Central memory CD4-positive, alpha-beta T cell (primary cell): Measurements from ENCODE around the gene TRA2B.

Experiments used
- DNase-seq: peaks from one replicate; pipeline ENCODE4 v3.0.0; 2022
- total RNA-seq, 3 experiments: gene quantifications; one replicate each; lab custom pipeline; 2026; lab: John Stamatoyannopoulos, UW

Gene TRA2B
- 312 to 3,096 (median 620) reads per million in 3 experiments for total RNA-seq

DNA sequence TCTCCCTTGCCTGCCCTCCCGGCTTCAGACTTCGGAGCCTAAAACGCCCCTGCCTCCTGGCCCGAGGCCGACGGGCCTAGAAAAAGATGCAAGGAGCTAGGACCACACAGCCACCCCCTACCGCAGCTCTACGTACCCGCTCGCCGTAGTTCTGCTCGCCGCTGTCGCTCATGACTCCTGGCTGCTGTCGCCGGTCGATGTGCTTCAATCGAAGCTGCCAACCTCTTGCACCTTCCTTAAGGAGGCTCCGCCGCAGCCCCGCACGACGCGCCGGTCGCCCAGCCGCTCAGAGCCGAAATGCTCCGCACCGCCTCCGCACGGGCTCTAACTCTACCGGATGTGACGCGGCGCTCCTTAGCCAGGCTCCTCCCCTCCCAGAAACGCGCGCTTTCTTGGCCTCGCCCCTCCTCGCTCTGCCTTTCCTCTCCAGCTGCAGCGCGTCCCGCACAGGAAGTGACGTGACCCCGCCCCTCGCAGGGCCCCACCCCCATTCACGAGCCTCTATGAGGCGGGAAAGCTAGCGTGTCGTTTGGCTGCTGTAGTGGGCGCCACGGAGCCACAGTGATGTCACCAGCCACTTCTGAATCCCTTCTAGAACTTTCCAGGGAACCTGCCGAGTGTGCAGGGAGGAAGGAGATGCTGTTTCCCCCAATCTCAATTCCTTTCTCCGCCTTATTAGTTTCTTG lies at the start of gene TRA2B:
TSS of gene TRA2B (minus strand) at position 326 of the 686 bp plus-strand sequence. CDS start at position 172, 154 bp downstream.
- DNase-seq = peak; percentile 98

DNA sequence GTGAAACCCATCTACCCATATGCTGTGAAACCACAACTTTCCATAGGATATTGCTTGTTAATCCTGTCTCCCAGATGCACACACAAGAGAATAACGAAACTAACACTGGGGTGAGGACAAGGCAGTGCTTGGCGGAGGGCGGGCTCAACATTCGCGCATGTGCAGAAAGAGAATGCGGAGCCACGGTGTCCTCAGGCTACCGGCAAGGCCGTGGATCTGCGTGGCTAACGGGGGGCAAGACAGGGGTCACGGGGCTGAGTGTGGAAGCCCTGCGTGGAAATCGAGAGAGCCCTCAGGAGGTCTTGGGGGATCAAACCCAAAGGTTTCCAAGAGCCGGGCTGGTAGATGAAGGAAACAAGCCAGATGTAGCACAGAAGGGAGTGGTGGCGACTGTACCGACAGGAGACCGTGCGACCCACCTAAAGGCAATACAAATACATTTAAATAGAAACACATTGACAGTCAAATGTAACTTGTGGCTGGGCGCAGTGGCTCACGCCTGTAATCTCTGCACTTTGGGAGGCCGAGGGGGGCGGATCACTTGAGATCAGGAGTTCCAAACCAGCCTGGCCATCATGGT lies 48.5 kb upstream of the TRA2B start:
- no peak for DNase-seq

DNA sequence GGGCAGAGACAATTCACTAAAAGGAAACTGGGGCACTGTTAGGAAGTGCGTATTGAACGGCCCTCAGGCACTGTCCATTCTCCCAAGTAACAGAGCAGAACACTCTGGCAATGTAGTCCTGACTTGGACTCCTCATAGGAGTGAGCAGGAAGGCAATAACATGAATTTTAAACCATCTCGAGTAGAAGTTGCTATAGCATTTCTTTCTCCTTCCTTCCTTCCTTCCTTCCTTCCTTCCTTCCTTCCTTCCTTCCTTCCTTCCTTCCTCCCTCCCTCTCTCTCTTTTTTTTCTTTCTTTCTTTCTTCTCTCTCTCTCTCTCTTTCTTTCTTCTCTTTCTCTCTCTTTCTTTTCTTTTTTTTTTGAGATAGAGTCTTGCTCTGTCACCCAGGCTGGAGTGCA lies 46.4 kb upstream of the TRA2B start:
- no peak for DNase-seq

DNA sequence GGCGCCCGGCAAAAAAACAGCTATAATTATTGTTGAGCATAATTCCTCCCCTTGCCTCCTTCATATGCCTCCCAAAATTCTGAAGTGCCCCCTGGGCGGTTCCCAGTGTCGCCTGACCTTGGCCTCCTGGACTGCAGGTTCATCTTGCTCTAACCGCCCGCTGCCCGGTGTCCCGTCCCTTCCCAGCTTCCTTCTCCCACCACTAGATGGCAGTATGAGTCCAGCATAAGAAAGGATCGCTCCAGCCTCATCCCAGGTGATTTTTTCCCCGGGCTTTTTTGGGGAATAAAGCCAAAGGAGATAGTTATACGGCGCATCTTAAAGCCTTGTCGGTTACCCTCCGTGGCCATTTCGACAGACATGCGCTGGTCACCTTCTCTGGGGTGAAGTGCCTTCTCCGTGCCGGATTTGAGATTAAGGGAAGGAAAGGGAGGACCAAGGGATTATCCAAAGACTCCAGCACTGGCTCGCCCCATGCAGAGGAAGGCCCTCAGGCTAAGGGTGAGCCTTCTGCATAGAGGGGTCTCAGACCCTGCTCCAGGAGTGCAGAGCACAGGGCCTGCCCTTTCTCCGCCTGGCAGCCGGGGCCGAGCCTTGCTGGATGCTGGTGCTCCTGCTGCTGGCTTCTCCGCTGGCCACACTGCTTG lies 45.8 kb upstream of the TRA2B start:
- DNase-seq = peak; percentile 37

DNA sequence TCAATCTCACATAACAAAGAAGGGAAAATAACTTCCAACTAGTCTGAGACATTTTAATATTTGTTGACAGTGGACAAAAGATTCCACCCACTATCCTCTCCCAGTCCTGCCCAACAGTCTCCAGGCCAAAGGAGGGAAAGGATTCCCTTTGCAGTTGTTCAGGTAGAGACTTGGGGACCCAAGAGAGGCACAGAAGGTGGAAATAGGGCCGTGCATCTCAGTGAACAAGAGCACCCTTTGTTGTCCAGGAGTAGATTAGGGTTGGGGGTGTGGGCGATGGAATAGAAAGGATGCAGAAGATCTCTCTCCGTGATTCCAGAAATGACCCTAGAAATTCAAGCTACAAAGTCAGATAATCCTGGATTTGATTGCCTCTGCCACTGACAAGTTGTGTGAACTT lies 44.8 kb upstream of the TRA2B start:
- DNase-seq = no peak

DNA sequence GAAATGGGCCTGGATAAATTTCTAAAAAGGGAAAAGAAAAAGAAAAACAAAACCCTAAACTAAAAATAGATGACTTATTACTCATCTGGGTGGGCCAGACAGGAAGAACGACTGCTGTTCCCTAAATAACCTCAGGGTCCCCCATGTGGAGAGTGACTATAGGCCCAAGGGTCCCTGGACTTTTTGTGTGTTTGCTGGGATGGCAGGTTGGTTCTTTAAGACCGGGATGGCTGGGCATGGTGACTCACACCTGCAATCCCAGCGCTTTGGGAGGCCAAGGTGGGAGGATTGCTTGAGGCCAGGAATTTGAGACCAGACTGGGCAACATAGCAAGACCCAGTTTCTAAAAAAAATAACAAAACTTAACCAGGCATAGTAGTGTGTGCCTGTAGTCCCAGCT lies 43.8 kb upstream of the TRA2B start:
- no peak for DNase-seq

DNA sequence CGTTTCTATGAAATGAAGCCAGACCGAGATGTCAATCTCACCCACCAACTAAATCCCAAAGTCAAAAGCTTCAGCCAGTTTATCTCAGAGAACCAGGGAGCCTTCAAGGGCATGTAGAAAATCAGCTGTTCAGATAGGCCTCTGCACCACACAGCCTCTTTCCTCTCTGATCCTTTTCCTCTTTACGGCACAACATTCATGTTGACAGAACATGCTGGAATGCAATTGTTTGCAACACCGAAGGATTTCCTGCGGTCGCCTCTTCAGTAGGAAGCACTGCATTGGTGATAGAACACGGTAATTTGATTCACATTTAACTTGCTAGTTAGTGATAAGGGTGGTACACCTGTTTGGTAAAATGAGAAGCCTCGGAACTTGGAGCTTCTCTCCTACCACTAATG lies 41.9 kb upstream of the TRA2B start:
- DNase-seq = no peak

DNA sequence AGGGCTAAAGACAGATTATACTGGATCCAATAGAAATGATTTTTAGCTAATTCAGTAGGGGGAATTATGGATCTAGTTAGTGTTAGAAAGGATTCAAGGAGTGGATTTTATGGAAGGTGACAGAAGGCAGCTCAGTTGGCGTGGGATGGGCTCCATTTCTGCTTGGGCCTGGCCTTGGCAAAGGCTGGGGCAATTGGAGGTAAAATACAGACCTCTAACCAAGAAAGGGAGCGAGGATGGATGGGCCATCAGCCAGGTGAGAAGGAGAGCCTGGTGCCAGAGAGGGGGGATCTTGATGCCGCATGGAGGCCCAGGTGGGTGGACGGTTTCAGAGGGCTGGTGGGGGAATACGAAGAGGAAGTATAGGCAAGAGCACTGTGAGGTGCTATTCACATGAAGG lies 40.7 kb upstream of the TRA2B start:
- DNase-seq = no peak

DNA sequence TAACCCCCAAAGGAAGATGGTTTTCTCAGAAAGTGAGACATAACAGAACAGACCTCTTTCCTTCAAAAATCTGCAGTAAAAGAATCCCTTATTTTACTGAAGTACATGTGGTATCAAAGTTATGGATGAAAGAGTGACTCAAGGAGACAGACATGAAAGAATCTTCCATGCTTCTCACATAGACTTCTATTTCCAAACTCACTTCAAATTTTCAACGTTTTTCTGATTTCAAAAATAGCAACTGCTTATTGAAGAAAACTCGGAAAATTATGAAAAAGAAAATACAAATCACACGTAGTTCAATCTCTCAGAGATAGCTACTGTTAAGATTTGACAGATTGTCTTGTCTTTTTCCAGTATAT lies 39.8 kb upstream of the TRA2B start:
- no peak for DNase-seq

DNA sequence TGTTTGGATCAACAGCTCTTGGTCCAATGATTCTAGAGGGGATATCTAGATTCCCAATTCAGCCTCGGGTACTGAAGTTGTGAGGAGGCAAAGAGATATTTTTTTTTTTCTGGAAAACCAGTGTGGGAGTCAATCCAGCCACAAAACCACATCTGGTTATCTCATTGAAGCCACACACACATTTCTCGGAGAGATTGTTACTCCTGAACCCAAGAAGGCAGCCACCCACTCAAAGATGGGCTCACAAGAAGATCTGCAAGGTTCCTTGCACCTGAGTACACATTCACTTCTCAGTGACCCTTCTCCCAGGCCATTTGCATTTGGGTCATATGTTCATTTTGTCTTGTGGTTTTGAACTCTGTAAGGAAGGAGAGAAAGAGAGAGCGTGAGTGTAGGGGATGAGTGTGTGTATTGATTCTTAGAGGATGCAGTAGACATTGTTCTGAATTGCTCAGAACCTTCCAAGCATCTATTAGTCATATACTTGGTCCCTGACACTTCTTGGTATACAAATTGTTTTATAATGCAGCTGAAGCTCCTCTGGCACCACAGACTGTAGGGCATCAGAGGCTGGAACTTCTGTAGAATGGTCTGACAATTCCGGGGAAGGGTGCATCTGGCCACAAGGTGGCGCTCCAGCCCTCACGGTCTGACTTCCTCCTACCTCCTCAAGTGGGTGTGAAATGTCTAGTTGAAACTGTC lies 39.3 kb upstream of the TRA2B start:
- DNase-seq = peak; percentile 58

DNA sequence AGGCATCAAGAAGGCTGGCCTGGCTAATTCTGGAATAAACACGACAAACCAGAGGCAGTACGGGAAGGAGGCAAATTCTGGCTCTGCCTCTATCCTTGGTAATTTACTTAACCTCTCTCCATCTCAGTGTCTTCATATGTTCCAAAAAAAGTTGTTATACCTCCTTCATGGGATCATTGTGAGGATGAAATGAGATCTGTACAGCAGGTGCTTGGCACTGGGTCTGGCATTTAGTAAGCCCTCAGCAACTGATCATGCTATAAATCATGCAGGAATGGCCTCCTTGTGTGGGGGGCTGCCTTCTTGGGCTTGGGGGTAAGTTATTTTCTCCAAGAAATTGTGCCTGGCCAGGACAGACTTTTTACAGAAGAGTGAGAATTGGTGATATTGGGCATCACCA lies 38.3 kb upstream of the TRA2B start:
- no peak for DNase-seq

DNA sequence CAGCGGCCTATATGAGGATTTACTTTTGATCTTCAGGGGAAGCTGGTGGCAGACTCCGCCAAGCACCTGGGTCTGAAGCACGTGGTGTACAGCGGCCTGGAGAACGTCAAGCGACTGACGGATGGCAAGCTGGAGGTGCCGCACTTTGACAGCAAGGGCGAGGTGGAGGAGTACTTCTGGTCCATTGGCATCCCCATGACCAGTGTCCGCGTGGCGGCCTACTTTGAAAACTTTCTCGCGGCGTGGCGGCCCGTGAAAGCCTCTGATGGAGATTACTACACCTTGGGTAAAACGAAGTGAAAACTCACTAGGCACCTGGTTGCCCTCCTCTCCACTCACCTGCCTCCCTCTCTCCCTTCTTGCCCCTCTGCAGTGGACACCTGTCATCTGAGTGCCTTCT lies 33.8 kb upstream of the TRA2B start:
- no peak for DNase-seq

DNA sequence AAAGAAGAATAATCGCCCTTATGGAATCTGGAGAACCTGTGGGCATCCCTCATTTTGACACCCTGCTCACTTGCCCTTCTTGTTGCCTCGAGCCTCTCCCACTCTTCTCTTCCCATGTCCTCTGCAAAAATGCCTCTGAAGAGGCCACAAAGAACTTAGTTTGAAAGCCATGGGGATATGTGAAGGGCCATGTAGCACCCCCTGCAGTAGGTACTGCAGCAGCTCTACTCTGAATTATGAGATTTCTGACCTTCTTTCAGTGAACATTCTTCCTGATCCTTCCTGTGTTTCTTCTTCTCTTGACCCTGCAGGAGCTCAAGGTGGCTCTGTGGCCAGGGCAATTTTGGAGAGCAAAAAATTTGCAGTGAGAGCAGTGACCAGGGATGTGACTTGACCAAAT lies 30.4 kb upstream of the TRA2B start:
- no peak for DNase-seq

DNA sequence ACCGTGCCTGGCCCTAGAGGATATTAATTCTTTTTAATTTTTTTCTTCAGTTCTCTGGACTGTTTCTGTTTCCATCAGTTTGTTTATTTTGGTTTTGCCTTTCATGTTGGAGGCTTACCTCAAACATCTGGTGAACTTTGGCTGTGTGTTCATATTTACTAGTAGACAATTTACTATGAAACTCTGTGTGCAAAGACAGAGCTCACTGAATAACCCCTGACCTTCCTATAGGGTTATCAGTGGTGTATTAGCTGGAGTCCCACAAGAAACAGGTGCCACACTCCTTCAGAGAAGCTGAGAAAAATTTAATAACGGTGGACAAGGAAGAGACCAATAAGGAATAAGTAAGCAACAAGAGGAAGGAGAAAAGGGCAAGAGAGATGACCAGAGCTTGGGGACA lies 28.8 kb upstream of the TRA2B start:
- DNase-seq = no peak

DNA sequence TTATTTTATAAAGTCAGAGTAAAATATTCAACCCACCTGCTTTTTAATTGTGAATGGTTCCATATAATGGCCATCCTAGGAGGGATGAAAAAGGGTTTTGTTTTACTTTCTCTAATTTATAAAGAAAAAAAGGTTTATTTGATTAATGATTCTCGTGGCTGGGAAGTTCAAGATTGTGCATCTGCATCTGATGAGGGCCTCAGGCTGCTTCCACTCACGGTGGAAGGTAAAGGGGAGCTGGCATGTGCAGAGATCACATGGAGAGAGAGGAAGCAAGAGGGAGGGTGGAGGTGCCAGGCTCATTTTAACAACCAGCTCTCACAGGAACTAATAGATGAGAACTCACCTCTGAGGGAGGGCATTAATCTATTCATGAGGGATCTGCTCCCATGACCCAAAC lies 27.7 kb upstream of the TRA2B start:
- DNase-seq = no peak

DNA sequence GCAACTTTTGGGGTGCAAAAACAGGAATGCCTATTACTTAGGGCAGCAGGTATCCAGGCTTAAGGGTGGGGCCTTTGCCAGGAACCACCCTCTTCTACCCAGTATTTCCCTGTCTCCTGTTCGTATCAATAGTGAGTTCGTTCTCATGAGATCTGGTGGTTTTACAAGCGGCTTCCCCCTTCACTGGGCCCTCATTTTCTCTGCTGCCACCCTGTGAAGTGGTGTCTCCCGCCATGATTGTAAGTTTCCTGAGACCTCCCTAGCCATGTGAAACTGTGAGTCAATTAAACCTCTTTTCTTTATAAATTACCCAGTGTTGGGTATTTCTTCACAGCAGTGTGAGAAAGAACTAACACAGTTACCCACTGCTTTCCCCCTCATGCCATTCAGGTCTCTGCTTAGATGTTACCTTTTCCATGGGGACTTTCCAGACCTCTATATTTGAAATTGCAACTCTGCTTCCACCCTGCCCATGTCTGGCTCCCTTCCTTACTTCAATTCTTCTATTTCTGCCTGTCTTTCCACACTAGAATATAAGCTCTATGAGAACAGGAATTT lies 23.9 kb upstream of the TRA2B start:
- DNase-seq = no peak

DNA sequence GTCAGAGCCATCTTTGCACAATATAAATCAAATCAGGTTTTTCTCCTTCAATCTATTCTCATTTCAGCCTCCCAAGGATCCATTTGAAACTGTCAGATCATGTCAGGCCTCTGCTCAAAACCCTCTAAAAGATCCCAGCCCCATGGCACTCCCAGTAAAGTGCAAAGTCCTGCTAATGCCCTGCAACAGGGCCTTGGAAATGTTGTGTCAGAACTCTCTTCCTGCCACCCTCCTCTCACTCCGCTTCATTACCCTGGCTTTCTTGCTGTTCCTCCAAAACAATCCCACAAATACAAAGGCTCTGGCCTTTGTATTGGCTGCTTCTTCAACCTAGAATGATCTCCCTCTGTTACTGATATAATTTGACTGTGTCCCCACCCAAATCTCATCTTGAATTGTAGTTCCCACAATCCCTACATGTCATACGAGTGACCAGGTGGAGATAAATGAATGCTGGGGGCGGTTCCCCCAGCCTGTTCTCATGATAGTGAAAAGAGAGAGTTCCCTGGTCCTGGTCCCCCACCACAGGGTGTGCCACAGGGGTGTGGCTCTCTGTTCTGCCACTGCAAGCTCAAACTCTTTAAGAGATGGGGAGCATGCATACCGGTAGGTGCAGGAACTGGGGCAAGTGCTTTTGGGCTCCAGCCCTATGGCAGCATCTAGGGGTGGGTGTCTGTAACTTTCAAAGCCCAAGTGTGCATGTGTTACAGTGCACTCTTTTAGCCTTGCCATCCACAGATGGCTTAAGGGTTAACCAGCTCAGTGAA lies 22.9 kb upstream of the TRA2B start:
- DNase-seq = no peak

DNA sequence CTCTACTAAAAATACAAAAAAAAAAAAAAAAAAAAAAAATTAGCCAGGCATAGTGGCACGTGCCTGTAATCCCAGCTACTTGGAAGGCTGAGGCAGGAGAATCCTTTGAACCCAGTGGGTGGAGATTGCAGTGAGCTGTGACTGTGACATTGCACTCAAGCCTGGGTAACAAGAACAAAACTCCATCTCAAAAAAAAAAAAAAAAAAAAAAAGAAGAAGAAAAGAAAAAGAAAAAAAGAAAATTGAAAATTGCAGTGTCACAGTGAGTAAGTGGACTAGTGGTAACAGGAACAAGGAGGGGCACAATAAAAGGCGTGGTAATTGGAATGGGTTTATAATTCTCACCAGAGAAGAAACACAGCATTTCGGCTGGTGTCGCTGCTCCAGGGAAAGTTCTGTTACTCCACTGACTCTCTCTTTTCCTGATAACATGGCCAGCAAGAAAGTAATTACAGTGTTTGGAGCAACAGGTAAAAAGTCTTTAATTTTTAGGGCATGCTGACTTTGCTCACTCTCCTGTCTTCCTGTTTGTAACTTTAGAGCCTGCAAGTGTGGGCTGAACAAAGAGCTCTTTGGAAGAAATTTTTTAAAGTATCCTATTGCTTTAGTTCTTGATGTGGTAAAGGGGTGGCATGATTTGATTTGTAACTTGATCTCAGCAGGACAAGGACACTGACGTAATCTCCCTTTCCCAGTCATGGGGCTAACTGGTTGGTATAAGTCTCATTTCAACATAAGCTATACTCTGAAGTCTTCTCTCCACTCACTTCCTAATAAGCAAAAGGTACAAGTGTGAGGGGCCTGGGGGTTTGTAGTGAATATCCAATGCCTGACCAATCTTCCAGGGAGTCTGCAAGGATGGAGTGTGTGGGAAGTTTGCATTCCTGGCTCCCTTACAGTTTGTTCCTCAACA lies 22.1 kb upstream of the TRA2B start:
- no peak for DNase-seq

DNA sequence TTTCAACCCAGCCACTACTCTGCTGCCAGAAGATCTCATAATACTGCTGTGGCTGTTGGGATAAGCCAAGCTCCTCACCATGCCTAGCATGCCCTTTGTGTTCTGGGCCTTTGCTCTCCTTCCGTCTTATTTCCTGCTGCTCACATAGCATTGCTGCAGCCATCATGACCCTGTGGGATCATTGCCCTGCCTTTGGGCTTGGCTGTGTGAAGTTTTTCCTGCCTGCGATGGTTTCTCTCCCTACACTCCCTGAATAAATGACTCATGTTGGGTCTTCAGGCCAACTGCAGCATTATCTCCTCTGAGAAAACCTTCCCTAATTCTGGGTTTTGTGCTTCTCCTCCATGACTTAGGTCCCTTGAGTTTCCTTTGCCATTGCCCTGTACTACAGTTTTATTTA lies 20.8 kb upstream of the TRA2B start:
- DNase-seq = no peak

DNA sequence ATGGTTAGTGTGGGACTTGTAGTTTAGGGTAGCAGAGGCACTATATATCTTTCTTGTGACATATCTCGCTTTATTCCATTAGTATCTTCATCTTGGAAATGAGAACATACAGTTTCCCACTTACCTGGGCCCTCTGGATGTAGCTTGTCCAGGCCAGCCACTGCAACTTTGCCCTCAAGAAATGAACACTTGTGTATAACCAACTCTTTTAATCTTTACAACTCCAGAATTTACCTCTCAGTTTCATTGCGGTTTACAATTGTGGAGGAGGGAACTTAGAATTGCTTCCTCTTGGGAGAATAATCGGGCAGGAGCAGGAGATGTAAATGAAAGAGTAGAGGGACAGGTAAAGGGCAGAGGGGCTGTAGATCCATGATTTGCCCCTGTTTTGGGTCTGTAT lies 18.4 kb upstream of the TRA2B start:
- DNase-seq = no peak

DNA sequence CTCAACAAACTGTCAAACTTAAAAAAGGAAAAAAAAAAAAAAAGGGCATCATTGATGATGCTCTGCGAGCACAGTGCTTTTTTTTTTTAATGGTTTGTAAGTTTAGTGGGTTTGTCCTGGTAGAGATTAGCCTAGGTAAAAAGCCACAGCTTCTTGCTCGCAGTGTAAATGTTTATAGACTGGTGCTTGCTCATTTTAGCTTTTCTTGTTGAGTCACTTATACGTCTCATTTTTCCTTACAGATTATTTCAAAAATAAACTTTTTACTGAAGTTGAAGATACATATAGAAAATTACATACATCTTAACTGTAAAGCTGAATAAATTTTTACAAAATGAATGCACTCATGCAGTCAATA lies 16.5 kb upstream of the TRA2B start:
- no peak for DNase-seq

DNA sequence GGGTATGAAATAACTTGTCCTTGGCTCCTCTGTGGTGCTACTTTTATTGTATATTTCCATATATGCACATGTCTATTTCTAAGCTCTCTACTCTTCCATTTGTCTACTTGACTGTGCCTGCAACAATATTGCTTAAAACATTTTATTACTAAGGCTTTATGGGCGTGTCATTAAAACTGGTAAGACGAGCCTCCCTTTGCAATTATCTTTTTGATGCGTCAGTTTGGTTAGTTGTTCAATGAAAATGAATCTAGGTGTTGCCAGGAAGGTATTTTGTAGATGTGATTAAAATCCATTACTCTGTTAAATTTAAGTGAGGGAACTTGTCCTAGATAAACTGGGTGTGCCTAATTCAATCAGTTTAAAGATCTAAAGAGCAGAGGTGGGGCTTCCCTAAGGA lies 12.9 kb upstream of the TRA2B start:
- no peak for DNase-seq
